ENCODE measurements around the gene PICK1. TPM values are rescaled to one million over a fixed set of nuclear protein-coding genes. Genes with fewer than 3 reads are reported as not detected.
A peak's percentile ranks its signal among the peaks of the same experiment; 100 is the strongest.

PICK1 gene
- total and polyA plus RNA-seq, 2 of the 13 experiments (the other 11 are each of a cell fraction or from before 2014, with no cell fraction given) = 19.3 to 25.3 TPM

- no peak for TF ChIP-seq GMEB2 (CRISPR knock-in tag; IDR thresholded peaks at IDR 0.05; ENCODE audit: low read depth)
- no peak for TF ChIP-seq ZMAT5 (CRISPR knock-in tag; IDR thresholded peaks at IDR 0.05; ENCODE audit: borderline replicate concordance, low read depth)
- TF ChIP-seq POLR2AphosphoS5 (IDR thresholded peaks at IDR 0.05; ENCODE audit: low read depth, low read length) = no peak
- no peak for TF ChIP-seq YEATS4 (CRISPR knock-in tag; IDR thresholded peaks at IDR 0.05; ENCODE audit: borderline replicate concordance)
- peak; percentile 32 for TF ChIP-seq CTCF (CRISPR knock-in tag; IDR thresholded peaks at IDR 0.05)
- TF ChIP-seq NR2C2 (CRISPR knock-in tag; IDR thresholded peaks at IDR 0.05; ENCODE audit: borderline replicate concordance) = peak; percentile 59; the same call in 1 of the 2 replicates
- TF ChIP-seq SALL1 (CRISPR knock-in tag; IDR thresholded peaks at IDR 0.05) = 0 out of 2 replicates have a peak, but pooled peaks have one; percentile 12
- TF ChIP-seq ZMYM4 (CRISPR knock-in tag; IDR thresholded peaks at IDR 0.05) = no peak
Observed at GRCh38 chr22:38017939-38018885, 39.0 kb upstream of the PICK1 start (continued).

Measured in HepG2 (cell line).